BE2C (cell line): ENCODE data around the gene TGFBR3L.

ENCODE experiments used
- DNase-seq: peaks from one replicate; pipeline ENCODE4 v3.0.0-alpha.2; 2020
- H3K27me3 ChIP-seq: fragments of 250-450 bp; sonication (Bioruptor Pico); 2 replicates; pipeline ENCODE4 v1.5.1; 2020; ENCODE audit warnings: mild to moderate bottlenecking
- H3K36me3 ChIP-seq: fragments of 250-450 bp; sonication (Bioruptor Pico); 2 replicates; pipeline ENCODE4 v1.5.1; 2020; ENCODE audit warnings: mild to moderate bottlenecking
- H3K4me1 ChIP-seq: fragments of 250-450 bp; sonication (Bioruptor Pico); 2 replicates; pipeline ENCODE4 v1.5.1; 2020
- H3K4me3 ChIP-seq: 2 replicates; pipeline ENCODE4 v1.5.1; 2011; ENCODE audit warnings: low read depth, low read length
- H3K9me3 ChIP-seq: fragments of 250-450 bp; sonication (Bioruptor Pico); 2 replicates; pipeline ENCODE4 v1.5.1; 2020
- TF ChIP-seq, protein P1 (sequence below): IDR thresholded peaks from 2 replicates; pipeline ENCODE4 v1.5.1; 2012; ENCODE audit warnings: mild to moderate bottlenecking, low read depth, low read length

Gene TGFBR3L

DNA sequence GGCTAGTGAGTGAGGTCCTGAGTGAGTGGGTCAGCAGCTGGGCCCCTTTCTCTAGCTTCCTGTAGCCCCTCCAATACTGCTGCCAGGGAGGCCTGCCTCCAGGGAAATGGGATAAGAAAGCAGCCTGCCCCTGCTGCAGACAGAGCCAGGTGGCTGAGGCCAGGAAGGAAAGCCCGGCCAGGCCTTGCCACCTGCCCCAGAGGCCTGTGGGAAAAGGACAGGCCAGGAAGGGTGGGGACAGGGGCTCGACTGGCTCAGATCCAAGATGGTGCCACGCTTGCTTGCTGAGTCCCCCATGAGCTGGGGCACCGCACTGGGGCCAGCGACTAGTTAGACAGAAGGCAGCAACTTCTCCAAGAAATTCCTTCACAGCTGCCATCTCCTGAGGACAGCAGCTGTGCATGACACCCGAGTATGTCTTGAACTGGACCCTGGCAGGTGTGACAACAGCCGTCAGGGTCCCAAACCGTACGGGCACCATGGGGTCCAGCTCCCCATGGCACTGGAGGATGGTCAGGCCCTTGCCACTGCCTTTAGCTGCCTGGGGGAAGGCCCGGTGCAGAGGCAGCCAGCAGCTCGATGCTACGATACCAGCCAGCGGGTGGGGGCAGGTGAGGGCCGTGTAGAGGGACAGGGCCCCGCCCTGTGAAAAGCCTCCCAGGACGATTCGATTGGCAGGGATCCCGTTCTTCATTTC is 35.4 kb upstream of the TGFBR3L start:
- H3K36me3 ChIP-seq: no peaks in the 10 kb centered on the region
- H3K4me1 ChIP-seq: no peaks in the 10 kb centered on the region
- DNase-seq: no peak
- no peak overlapping the region for H3K4me3 ChIP-seq
- peaks cover 4% of the 10 kb centered on the region for H3K27me3 ChIP-seq
- no peaks in the 10 kb centered on the region for H3K9me3 ChIP-seq
- TF ChIP-seq, protein P1, sequence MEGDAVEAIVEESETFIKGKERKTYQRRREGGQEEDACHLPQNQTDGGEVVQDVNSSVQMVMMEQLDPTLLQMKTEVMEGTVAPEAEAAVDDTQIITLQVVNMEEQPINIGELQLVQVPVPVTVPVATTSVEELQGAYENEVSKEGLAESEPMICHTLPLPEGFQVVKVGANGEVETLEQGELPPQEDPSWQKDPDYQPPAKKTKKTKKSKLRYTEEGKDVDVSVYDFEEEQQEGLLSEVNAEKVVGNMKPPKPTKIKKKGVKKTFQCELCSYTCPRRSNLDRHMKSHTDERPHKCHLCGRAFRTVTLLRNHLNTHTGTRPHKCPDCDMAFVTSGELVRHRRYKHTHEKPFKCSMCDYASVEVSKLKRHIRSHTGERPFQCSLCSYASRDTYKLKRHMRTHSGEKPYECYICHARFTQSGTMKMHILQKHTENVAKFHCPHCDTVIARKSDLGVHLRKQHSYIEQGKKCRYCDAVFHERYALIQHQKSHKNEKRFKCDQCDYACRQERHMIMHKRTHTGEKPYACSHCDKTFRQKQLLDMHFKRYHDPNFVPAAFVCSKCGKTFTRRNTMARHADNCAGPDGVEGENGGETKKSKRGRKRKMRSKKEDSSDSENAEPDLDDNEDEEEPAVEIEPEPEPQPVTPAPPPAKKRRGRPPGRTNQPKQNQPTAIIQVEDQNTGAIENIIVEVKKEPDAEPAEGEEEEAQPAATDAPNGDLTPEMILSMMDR: no peak

DNA sequence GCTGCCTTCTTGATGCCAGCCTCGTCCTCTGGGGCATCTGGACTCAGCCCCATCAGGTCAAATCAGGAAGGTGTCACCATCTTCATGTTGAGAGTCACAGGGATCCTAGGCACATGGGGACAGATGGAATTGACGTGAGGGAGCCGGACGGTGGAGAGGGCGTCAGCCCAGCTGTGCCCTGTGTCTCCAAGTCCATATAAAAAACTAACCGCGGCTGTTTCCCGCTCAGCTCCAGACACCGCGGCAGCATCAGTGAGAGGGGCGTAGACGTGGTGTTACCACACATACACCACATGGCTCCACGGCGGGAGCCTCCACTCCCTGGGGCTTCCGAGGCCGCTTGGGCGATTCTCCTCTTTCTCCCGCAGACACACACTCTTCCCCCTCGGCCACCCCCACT is 34.8 kb upstream of the TGFBR3L start:
- H3K4me1 ChIP-seq: no peaks in the 10 kb centered on the region
- H3K4me3 ChIP-seq: no peak overlapping the region
- H3K36me3 ChIP-seq: no peaks in the 10 kb centered on the region
- H3K9me3 ChIP-seq: no peaks in the 10 kb centered on the region
- DNase-seq: no peak
- H3K27me3 ChIP-seq: no peaks in the 10 kb centered on the region; the same call in 1 of the 2 replicates
- TF ChIP-seq, protein P1: no peak

DNA sequence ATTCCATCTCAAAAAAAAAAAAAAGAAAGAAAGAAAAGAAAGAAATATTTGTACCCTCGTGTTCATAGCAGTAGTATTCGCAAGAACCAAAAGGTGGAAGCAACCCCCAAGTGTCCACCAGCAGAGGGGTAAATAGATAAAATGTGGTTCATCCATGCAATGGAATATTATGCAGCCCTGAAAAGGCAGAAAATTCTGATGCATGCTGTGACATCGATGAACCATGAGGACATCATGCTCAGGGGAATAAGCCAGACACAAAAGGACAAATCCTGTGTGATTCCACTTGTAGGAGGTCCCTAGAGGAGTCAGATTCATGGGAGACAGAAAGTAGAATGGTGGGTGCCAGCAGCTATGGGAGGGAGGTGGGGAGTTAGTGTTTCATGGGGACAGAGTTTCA is 32.7 kb upstream of the TGFBR3L start:
- Histone ChIP-seq H3K4me3 (no peak overlapping the region), H3K36me3 (no peaks in the 10 kb centered on the region), H3K9me3 (no peaks in the 10 kb centered on the region), H3K4me1 (no peaks in the 10 kb centered on the region), H3K27me3 (peaks cover 4% of the 10 kb centered on the region; the same call in 1 of the 2 replicates)
- TF ChIP-seq, protein P1: no peak
- DNase-seq: no peak

DNA sequence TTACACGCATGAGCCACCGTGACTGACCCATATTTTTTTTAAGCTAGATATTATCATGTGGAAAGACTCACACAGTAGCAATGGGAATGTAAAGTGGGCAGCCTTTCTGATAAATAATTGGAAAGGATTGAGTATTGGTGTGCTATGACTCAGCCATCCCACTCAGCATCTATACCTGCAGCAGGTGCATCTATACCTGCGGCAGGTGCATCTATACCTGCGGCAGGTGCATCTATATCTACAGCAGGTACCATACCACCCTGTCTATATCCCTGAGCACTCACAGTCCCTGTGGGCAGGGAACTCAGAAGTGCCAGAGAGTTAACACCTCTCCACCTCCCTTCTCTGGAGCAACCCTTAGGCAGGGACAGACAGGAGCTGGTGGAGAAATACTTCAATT is 31.5 kb upstream of the TGFBR3L start:
- Histone ChIP-seq H3K9me3 (no peaks in the 10 kb centered on the region), H3K36me3 (no peaks in the 10 kb centered on the region), H3K4me3 (no peak overlapping the region), H3K4me1 (no peaks in the 10 kb centered on the region), H3K27me3 (peaks cover 4% of the 10 kb centered on the region; the same call in 1 of the 2 replicates)
- no peak for DNase-seq
- TF ChIP-seq, protein P1: no peak

DNA sequence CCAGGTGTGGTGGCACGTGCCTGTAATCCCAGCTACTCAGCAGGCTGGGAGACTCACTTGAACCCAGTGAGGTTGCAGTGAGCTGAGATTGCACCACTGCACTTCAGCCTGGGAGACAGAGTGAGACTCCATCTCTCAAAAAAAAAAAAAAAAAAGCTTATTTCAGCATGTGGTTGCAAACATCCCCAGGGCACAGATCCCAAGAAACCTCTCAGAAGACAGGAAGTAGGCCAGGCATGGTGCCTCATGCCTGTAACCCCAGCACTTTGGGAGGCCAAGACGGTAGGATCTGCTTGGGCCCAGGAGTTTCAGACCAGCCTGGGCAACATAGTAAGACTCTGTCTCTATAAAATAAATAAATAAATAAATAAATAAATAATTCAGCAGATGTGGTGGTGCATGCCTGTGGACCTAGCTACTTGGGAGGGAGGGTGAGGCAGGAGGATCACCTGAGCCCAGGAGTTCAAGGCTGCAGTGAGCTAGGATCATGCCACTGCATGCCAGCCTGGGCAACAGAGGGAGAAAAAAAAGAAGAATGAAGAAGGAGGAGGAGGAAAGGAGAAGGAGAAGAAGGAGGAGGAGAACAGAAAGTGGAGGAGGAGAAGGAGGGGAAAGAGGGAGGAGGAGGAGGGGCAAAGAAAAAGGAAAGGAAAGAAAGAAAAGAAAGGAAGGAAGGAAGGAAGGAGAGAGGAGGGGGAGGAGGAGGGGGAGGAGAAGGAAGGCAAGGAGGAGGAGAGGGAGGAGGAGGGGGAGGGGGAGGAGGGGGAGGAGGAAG is 30.6 kb upstream of the TGFBR3L start:
- no peak for DNase-seq
- Histone ChIP-seq H3K4me1 (no peaks in the 10 kb centered on the region), H3K9me3 (no peaks in the 10 kb centered on the region), H3K4me3 (no peak overlapping the region), H3K27me3 (peaks cover 4% of the 10 kb centered on the region; the same call in 1 of the 2 replicates), H3K36me3 (no peaks in the 10 kb centered on the region)
- TF ChIP-seq, protein P1: no peak

DNA sequence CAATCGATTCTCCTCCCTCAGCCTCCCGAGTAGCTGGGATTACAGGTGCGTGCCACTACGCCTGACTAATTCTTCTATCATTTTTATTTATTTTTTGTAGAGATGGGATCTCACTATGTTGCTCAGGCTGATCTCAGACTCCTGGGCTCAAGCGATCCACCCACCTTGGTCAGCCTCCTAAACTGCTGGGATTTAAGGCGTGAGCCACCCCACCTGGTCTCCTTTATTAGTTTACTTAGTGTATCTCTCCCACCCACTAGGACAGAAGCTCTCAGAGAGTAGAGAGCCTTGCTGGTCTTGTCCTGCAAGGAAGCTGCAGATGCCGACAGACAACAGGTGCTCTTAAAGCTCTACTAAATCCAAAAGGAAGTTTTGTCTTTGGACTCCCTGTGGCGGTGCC is 28.8 kb upstream of the TGFBR3L start:
- Histone ChIP-seq H3K4me1 (no peaks in the 10 kb centered on the region), H3K9me3 (no peaks in the 10 kb centered on the region), H3K4me3 (no peak overlapping the region), H3K27me3 (peaks cover 4% of the 10 kb centered on the region; the same call in 1 of the 2 replicates), H3K36me3 (no peaks in the 10 kb centered on the region)
- DNase-seq: no peak
- TF ChIP-seq, protein P1: no peak
